OCI-LY3 (cell line): ENCODE data around the gene RFPL1.
"Not testable (repeated sequence)": the region's sequence is repeated elsewhere in the genome, so short reads cannot be mapped to it uniquely, and the experiment has no call there.

Experiments
- EZH2phosphoT487 ChIP-seq: fragments of 200-600 bp; shearing (Covaris generic); IDR thresholded peaks from 2 replicates; pipeline ENCODE4 v1.6.1; 2018; ENCODE audit warnings: antibody characterized with exemption, mixed run types, low read depth
- TF ChIP-seq, protein P1 (sequence below): fragments of 200-600, 300-600 bp; sonication (generic); IDR thresholded peaks from 2 replicates; pipeline ENCODE4 v1.5.1; 2014; ENCODE audit warnings: antibody characterized with exemption, low read length, low read depth

DNA sequence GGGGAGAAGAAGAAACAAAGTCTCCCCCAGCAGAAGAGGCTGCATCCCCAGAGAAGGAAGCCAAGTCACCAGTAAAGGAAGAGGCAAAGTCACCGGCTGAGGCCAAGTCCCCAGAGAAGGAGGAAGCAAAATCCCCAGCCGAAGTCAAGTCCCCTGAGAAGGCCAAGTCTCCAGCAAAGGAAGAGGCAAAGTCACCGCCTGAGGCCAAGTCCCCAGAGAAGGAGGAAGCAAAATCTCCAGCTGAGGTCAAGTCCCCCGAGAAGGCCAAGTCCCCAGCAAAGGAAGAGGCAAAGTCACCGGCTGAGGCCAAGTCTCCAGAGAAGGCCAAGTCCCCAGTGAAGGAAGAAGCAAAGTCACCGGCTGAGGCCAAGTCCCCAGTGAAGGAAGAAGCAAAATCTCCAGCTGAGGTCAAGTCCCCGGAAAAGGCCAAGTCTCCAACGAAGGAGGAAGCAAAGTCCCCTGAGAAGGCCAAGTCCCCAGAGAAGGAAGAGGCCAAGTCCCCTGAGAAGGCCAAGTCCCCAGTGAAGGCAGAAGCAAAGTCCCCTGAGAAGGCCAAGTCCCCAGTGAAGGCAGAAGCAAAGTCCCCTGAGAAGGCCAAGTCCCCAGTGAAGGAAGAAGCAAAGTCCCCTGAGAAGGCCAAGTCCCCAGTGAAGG is 50.9 kb downstream of the RFPL1 start:
- TF ChIP-seq, protein P1, sequence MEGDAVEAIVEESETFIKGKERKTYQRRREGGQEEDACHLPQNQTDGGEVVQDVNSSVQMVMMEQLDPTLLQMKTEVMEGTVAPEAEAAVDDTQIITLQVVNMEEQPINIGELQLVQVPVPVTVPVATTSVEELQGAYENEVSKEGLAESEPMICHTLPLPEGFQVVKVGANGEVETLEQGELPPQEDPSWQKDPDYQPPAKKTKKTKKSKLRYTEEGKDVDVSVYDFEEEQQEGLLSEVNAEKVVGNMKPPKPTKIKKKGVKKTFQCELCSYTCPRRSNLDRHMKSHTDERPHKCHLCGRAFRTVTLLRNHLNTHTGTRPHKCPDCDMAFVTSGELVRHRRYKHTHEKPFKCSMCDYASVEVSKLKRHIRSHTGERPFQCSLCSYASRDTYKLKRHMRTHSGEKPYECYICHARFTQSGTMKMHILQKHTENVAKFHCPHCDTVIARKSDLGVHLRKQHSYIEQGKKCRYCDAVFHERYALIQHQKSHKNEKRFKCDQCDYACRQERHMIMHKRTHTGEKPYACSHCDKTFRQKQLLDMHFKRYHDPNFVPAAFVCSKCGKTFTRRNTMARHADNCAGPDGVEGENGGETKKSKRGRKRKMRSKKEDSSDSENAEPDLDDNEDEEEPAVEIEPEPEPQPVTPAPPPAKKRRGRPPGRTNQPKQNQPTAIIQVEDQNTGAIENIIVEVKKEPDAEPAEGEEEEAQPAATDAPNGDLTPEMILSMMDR = not testable (repeated sequence)
- TF ChIP-seq EZH2phosphoT487 = not testable (repeated sequence)
